Lung microvascular endothelial cell (primary cell): ENCODE data around the gene TMEM54. TPM values are rescaled to one million over a fixed set of nuclear protein-coding genes. Genes with fewer than 3 reads are reported as not detected.

Experiments used
- DNase-seq, 2 donors: peaks; one replicate each; pipeline versions ENCODE4 v3.0.0 to v3.0.0-alpha.2; 2010; ENCODE audit warnings: low read depth in 2 of 2
- total RNA-seq: library from RNA; depleted of rRNA; stranded (reverse); fragments of >200 nt; gene quantifications from 2 replicates; pipeline ENCODE4 v1.2.1, GENCODE V29; 2014

TMEM54 gene
- total RNA-seq, 1 donor from 2014 or later = 20.0 TPM

- no peak for DNase-seq
These were observed 5.6 kb downstream of the TMEM54 start for GRCh38 chr1:32895325-32896215.

GRCh38 chr1:32894681-32895080 is 6.5 kb downstream of the TMEM54 start:
- DNase-seq = no peak

GRCh38 chr1:32894019-32894600 is 7.1 kb downstream of the TMEM54 start:
- DNase-seq = no peak

DNA sequence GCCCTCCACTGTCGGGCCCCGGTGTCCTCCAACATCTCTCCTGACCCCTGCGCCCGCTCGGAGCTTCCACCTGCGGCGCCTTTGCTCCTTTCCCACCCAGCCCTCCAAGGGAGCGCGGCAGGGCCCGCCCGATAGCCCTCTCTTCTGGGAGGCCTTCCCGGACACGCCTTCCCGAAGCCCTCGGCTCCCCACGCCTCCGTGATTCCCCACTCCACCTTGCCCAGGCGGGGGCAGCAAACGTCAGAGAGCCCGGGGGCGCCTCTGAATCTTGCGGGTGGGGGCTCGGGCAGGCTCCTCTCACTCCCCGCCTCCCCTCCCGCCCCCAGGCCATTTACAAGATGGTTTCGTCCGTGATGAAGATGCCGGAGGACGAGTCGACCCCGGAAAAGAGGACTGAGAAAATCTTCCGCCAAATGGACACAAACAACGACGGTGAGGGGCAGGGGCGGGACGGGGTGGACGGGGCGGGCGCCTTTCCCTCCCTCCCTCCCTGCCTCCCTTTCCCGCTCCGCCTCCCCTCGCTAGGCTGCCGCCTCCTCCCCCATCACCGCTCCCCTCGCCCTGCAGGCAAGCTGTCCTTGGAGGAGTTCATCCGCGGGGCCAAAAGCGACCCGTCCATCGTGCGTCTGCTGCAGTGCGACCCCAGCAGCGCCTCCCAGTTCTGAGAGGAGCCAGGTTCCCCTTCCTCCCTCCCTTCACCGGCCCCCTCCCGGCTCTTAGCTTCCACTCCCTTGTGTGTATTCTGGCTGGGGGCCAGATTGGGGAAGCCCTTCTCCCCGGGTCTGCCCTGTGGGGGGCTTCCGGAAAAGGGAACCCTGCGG is 7.8 kb downstream of the TMEM54 start:
- DNase-seq = peak in 1 of 2 donors; percentile 24

GRCh38 chr1:32892368-32893197 is 8.6 kb downstream of the TMEM54 start:
- DNase-seq = peak; percentile 23 to 34

- DNase-seq = no peak
These were observed 9.6 kb downstream of the TMEM54 start for GRCh38 chr1:32891630-32892029.

DNA sequence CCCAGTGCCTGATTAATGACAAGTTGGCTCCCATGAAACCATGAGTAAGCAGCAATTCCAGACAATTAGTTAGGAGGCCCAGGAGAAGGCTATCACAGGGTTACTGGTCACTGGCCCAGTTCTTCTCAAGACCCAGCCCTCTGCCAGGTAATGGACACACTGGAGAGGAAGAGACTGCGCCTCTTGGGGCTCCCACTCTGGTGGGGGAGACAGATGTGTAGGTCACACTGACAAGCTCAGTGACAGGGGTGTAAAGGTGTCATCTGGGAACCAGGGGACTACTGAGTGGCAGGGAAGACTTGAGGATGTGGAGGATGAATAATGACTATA is 10.0 kb downstream of the TMEM54 start:
- DNase-seq = no peak

- DNase-seq = no peak
These were observed 10.5 kb downstream of the TMEM54 start for GRCh38 chr1:32890516-32891240.

GRCh38 chr1:32889731-32890278 is 11.4 kb downstream of the TMEM54 start:
- DNase-seq = no peak

DNA sequence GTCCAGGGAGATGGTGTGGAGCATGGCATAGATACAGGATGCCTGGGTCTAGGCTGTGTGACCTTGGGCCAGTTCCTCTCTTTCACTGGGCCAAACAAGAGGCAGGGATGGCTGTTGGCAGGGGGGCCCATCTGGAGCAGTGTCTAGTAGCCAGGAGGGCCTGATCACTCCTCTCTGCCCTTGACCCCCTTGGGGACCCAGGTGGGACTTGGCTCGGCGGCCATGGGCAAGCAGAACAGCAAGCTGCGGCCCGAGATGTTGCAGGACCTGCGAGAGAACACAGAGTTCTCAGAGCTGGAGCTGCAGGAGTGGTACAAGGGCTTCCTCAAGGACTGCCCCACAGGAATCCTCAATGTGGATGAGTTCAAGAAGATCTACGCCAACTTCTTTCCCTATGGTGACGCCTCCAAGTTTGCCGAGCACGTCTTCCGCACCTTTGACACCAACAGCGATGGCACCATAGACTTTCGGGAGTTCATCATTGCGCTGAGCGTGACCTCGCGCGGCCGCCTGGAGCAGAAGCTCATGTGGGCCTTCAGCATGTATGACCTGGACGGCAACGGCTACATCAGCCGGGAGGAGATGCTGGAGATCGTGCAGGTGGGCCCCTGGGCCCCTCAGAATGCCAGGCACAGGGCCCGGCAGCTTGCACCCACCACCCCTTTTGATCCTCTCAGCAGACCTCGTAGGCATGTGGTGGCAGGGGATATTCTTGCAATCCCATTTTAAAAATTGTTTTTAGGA is 12.3 kb downstream of the TMEM54 start:
- no peak for DNase-seq

GRCh38 chr1:32888134-32888533 is 13.1 kb downstream of the TMEM54 start:
- DNase-seq = no peak

GRCh38 chr1:32887623-32888022 is 13.6 kb downstream of the TMEM54 start:
- DNase-seq = no peak

- no peak for DNase-seq
These were observed 14.3 kb downstream of the TMEM54 start for GRCh38 chr1:32886828-32887414.

DNA sequence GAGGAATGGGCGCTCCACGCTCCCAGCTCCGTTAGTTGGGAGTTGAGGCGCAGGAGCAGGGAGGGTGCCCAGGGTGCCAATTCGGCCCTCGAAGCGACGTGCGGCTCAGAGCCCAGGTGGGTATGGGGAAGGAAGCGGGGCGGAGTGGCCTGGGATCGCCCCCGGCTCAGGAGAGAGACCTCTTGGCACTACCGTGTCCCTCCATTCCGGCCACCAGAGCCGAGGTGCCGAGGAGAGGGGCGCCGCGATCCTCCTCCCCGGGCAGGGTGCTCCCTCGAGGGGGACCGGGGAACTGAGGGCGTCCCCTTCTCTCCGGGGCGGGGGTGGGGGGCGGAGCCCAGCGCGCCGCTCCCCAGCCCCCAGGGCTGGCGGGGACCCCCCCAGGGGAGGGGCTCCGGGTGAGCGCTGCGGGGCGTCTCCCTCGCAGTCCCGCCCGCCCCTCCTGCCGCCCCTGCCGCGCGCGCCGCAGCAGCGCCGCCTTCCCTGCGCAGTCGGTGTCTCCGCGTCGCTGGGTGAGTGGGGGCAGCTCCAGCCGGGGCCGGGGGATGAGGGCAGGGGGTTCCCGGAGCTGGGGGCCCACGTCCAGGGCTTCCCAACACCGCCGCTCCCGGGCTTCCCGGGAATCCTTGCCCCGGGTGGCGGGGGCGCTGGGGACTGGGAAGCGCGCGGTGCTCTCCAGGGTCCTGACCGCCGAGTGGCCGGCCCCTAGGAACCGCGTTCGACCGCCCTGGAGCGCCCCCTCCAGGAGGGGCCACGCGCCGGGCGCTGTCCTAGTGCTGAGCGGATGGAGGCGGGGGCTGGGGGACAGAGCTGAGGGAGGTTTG is 15.0 kb downstream of the TMEM54 start, which contains the start of gene HPCA:
HPCA (plus strand) TSS at position 488 of the 824 bp plus-strand sequence. CDS start 2,408 bp downstream, outside the sequence.
- DNase-seq = peak; percentile 63 to 77

GRCh38 chr1:32885676-32886003 is 15.5 kb downstream of the TMEM54 start:
- DNase-seq = no peak

GRCh38 chr1:32884726-32885125 is 16.5 kb downstream of the TMEM54 start:
- DNase-seq = no peak

- no peak for DNase-seq
These were observed 17.2 kb downstream of the TMEM54 start for GRCh38 chr1:32884032-32884372.

GRCh38 chr1:32883338-32884031 is 17.7 kb downstream of the TMEM54 start:
- DNase-seq = no peak
